GM12892 (cell line): ENCODE results near the gene SNCG.
"Not testable (repeated sequence)": the region's sequence is repeated elsewhere in the genome, so short reads cannot be mapped to it uniquely, and the experiment has no call there.

Experiments
- DNase-seq: peaks from one replicate; pipeline ENCODE4 v3.0.0; 2011; ENCODE audit not compliant: insufficient read length
- FAIRE-seq: peaks from 2 replicates; lab custom pipeline; 2011; peaks lifted over from hg19 to GRCh38; lab: Jason Lieb, UNC
- POLR2A ChIP-seq: IDR thresholded peaks from 2 replicates; pipeline ENCODE4 v1.6.1; 2011; ENCODE audit warnings: low read depth, low read length, control low read depth
- POLR2AphosphoS5 ChIP-seq: IDR thresholded peaks from 2 replicates; pipeline ENCODE4 v1.6.1; 2011; ENCODE audit warnings: low read depth, low read length, control low read depth
- TAF1 ChIP-seq: IDR thresholded peaks from 2 replicates; pipeline ENCODE4 v1.6.1; 2011; ENCODE audit warnings: low read depth, mild to moderate bottlenecking, control low read depth, low read length, borderline replicate concordance

The SNCG gene

GRCh38 chr10:87000491-87000890 lies 42.1 kb downstream of the SNCG start:
- no peak for FAIRE-seq
- no peak for DNase-seq
- TF ChIP-seq POLR2AphosphoS5 (no peak), POLR2A (no peak), TAF1 (no peak)

- not testable (repeated sequence) for FAIRE-seq, DNase-seq
These were observed 48.7 kb downstream of the SNCG start for GRCh38 chr10:87007124-87007523.

GRCh38 chr10:87007674-87008073 lies 49.3 kb downstream of the SNCG start:
- not testable (repeated sequence) for DNase-seq, FAIRE-seq

GRCh38 chr10:87008303-87008702 lies 49.9 kb downstream of the SNCG start:
- not testable (repeated sequence) for FAIRE-seq, DNase-seq

- not testable (repeated sequence) for FAIRE-seq, DNase-seq
These were observed 50.8 kb downstream of the SNCG start for GRCh38 chr10:87009134-87009696.
